RWPE1 (cell line): ENCODE measurements around the gene AGBL1.

Source experiments
- CTCF ChIA-PET: fragments of 350-600 bp; sonication (Branson Sonifier 250); formaldehyde crosslinking; extraction: SDS; loops from one replicate; lab custom pipeline; 2021; lab: Yijun Ruan, JAX
- POLR2A ChIA-PET: fragments of 400-600 bp; formaldehyde crosslinking; extraction: SDS; loops from one replicate; lab custom pipeline; 2020; ENCODE audit warnings: antibody characterized with exemption; ENCODE audit not compliant: low non-redundant PET; lab: Yijun Ruan, JAX
- DNase-seq: peaks from one replicate; pipeline ENCODE4 v3.0.0; 2012; ENCODE audit warnings: low spot score
- H3K27ac ChIP-seq: fragments of 450-650 bp; 2 replicates; pipeline ENCODE4 v1.5.1; 2017
- TF ChIP-seq, protein P1 (sequence below): fragments of 450-650 bp; conservative IDR thresholded peaks from 2 replicates; pipeline ENCODE4 v1.5.1; 2017; ENCODE audit warnings: low read depth, mild to moderate bottlenecking

AGBL1 gene

DNA sequence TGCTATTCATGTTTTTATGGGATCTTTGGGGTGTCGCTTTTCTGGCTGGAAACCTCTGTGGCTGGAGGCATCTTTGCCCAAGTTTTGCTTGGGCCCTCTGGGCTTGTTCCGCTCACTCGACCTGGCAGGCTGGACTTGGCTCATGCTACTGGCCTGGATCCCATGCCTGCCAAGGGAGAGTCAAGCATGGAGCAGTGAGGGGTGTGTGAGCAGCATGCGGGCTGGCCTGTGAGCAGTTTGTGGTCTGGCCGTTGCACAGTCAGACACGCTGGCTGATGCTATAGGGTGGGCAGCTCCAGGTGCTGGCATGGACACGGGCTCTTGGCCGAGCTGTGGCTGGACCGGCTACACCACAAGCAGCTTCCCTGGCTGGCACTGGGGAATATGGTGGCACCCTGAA is 491.1 kb downstream of the AGBL1 start:
- TF ChIP-seq, protein P1, sequence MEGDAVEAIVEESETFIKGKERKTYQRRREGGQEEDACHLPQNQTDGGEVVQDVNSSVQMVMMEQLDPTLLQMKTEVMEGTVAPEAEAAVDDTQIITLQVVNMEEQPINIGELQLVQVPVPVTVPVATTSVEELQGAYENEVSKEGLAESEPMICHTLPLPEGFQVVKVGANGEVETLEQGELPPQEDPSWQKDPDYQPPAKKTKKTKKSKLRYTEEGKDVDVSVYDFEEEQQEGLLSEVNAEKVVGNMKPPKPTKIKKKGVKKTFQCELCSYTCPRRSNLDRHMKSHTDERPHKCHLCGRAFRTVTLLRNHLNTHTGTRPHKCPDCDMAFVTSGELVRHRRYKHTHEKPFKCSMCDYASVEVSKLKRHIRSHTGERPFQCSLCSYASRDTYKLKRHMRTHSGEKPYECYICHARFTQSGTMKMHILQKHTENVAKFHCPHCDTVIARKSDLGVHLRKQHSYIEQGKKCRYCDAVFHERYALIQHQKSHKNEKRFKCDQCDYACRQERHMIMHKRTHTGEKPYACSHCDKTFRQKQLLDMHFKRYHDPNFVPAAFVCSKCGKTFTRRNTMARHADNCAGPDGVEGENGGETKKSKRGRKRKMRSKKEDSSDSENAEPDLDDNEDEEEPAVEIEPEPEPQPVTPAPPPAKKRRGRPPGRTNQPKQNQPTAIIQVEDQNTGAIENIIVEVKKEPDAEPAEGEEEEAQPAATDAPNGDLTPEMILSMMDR, result no peak
- ChIA-PET CTCF (no interaction called here), POLR2A (no interaction called here)
- H3K27ac ChIP-seq, result no peak overlapping the region
- no peak for DNase-seq

GRCh38 chr15:86571873-86572272 is 492.2 kb downstream of the AGBL1 start:
- no peak overlapping the region for H3K27ac ChIP-seq
- CTCF ChIA-PET, result no interaction called here
- TF ChIP-seq, protein P1, result no peak
- POLR2A ChIA-PET, result no interaction called here
- DNase-seq, result no peak

DNA sequence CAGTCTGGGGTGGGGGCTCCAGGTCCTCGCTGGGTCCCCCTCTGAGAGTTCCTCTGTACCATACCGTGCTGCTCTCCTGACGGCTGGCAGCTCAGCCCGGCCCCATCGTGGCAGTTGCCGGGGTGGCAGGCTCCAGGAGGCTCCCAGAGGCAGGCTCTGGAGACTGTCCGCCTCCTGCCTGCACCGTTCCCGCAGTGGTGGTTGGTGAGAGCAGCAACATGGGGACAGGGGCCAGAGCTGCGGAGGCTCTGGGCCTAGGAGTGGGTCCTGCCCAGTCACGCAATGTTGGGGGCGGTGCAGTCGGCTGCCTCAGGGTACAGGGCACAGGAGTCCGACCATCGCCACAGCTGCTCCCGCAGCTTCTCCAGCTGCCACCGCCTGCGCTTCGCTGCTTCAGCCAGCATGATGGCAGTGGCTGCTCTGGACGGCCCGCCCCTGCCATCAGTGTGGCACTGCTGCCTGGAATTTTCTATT is 492.7 kb downstream of the AGBL1 start:
- TF ChIP-seq, protein P1, result no peak
- CTCF ChIA-PET, result no interaction called here
- POLR2A ChIA-PET, result no interaction called here

DNA sequence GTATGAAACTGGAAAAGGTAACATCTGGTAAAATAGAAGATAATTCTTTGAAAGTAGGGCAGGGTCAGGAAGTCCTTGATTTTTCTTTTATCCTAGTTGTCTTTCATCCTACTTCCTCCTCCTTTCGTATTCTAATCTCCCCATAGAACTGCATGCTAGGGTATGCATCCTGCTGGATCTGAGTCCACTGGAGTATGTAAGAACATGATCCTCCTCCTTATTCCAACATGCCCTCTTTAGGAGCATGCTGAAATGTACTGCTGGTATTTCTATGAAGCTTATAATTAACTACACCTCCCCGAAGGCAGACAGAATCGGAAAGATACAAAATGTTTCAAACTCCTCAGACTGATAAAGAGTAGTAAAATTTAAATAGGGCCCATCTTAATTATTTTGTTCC is 493.8 kb downstream of the AGBL1 start:
- POLR2A ChIA-PET, result no interaction called here
- DNase-seq, result no peak

More for the DNA sequence above, 492.7 kb downstream of the AGBL1 start:
- DNase-seq, result no peak
- H3K27ac ChIP-seq, result no peak overlapping the region

GRCh38 chr15:86588413-86588812 is 508.7 kb downstream of the AGBL1 start:
- no peak overlapping the region for H3K27ac ChIP-seq
- POLR2A ChIA-PET, result no interaction called here
- CTCF ChIA-PET, result no interaction called here
- TF ChIP-seq, protein P1, result no peak
- no peak for DNase-seq

More for the DNA sequence above, 493.8 kb downstream of the AGBL1 start:
- CTCF ChIA-PET, result interaction anchor here (0.6 kb wide), 1 partner anchor 136 kb away, joined by 3 read pairs; no protein-coding TSS in a partner anchor
- TF ChIP-seq, protein P1, result no peak
- H3K27ac ChIP-seq, result no peak overlapping the region

DNA sequence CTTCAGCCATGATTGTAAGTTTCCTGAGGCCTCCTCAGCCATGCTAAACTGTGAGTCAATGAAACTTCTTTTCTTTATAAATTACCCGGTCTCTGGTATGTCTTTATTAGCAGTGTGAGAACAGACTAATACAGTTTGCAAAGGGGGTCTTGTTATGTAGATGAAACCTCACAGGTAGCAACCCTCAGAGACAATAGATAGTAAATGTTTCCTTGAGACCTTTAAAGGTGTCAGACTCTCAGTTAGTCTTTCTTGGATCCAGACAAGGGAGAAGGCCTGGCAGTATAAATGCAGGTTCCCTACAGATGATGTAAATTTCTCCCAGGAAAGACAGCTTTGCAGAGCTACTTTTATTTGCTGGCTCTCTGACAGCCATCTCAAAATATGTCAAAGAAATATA is 510.8 kb downstream of the AGBL1 start:
- no peak overlapping the region for H3K27ac ChIP-seq
- TF ChIP-seq, protein P1, result no peak
- CTCF ChIA-PET, result no interaction called here
- DNase-seq, result no peak
- POLR2A ChIA-PET, result no interaction called here
